ENCODE results near the gene TENT4A.

TENT4A gene

DNA sequence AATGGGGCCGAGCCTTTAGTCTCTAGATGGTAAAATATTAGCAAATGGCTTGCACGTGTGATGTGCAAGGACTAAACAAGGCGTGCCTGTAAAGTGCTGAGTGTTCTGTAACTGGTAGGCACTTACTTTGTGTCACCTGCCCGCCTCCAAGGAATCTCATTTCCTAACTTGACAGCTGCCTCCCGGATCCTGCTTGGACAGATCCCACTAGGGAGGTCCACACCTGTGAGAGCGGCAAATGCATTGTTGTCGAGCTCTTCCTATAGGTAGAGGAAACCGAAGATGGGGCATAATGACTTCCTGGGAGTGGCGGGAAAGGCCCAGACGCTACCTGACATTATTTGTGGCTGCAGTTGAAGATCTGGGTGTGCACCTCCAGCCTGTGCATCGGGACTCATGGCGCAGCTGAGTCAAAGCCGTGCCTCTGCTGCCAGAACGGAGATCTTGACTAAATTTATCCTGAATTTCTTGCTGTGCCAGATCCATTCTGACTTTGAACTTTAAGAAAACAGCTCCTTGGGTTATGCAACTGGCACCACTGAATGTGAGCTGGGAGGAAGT is 79.8 kb downstream of the TENT4A start:
- DNase-seq (ENCODE audit: low read depth in 2 of 2): no peak

DNA sequence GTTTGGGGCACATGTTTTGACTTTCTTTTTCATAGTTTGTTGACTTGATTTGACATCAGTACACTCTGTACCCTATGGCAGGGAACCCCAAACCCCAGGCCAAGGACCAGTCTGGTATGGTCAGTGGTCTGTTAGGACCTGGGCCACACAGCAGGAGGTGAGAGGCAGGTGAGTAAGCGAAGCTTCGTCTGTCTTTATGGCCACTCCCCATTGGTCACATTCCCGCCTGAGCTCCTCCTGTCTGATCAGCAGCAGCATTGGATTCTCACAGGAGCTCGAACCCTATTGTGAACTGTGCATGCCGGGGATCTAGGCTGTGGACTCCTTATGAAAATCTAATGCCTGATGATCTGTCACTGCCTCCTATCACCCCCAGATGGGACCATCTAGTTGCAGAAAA is 88.0 kb downstream of the TENT4A start:
- no peak for DNase-seq (ENCODE audit: low read depth in 2 of 2)

DNA sequence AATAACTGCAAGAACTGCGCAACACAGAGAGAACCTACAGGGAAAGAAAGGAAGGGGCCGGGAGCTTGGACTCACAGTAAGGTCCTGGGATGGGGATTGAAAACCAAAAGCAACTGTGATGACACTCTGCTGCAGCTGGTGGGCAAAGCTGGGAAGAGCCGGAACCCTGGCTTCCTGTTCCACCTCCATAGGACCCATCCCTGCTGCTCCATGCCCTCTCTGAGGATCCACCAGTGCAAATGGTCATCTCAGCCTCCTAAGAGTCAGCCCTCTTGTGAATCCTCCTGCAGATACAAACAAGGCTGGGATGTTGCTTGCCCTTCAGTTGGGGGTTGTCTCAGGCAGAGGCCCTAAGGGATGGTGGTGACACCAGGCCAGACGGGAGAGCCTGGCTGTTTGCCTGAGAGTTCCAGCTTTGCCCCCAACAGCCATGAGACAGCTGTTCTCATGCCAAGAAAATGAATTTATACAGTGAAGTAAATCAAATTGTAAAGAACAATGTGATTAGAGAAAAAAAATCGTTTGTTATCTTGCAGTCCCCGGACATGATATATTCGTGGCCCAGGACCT is 90.8 kb downstream of the TENT4A start:
- DNase-seq (ENCODE audit: low read depth in 2 of 2): no peak

GRCh38 chr5:6804766-6805501 is 91.7 kb downstream of the TENT4A start:
- no peak for DNase-seq (ENCODE audit: low read depth in 2 of 2)

GRCh38 chr5:6805841-6806240 is 92.6 kb downstream of the TENT4A start:
- DNase-seq (ENCODE audit: low read depth in 2 of 2): no peak

Measured in stimulated activated CD8-positive, alpha-beta memory T cell treated with anti-CD3 and anti-CD28 coated beads, Interleukin-2, amount 100 ng/mL, for 1 hour (primary cell).